H1 (cell line): ENCODE measurements around the gene DLG1. TPM values are rescaled to one million over a fixed set of nuclear protein-coding genes. Genes with fewer than 3 reads are reported as not detected.

ENCODE experiments used
- ATF2 ChIP-seq: IDR thresholded peaks from 2 replicates; pipeline ENCODE4 v1.6.1; 2012; ENCODE audit warnings: low read length, inconsistent platforms
- BACH1 ChIP-seq: IDR thresholded peaks from 2 replicates; pipeline ENCODE4 v1.6.1; 2012; ENCODE audit warnings: low read length, improper control_type of control experiment
- CTCF ChIP-seq, 3 experiments: IDR thresholded peaks; 1 replicate in 2 of 3; 2 replicates in 1 of 3; pipeline versions ENCODE4 v1.5.1 to v1.6.1; 2011; ENCODE audit warnings: low read length in 3 of 3, mild to moderate bottlenecking in 3 of 3, inconsistent platforms in 2 of 3, low read depth in 1 of 3, moderate library complexity in 1 of 3; ENCODE audit not compliant: insufficient read depth in 1 of 3; ENCODE audit errors: control extremely low read depth in 1 of 3
- FOSL1 ChIP-seq: IDR thresholded peaks from 2 replicates; pipeline ENCODE4 v1.6.1; 2011; ENCODE audit warnings: mild to moderate bottlenecking, low read depth, low read length, moderate library complexity; ENCODE audit not compliant: insufficient read depth
- HDAC2 ChIP-seq, 2 experiments: fragments of 300-600 bp in 1 of 2; sonication (generic) in 1 of 2; IDR thresholded peaks; 2 replicates each; pipeline ENCODE4 v1.6.1; 2011 to 2012; ENCODE audit warnings: low read depth in 2 of 2, low read length in 2 of 2, mild to moderate bottlenecking in 2 of 2, moderate library complexity in 2 of 2, borderline replicate concordance in 1 of 2, inconsistent platforms in 1 of 2
- NANOG ChIP-seq: IDR thresholded peaks from 2 replicates; pipeline ENCODE4 v1.6.1; 2011; ENCODE audit warnings: low read length, low read depth, mild to moderate bottlenecking, inconsistent platforms; ENCODE audit not compliant: insufficient read depth, poor library complexity, severe bottlenecking
- NRF1 ChIP-seq: IDR thresholded peaks from 2 replicates; pipeline ENCODE4 v1.6.1; 2011; ENCODE audit warnings: mild to moderate bottlenecking, low read depth, low read length, improper control_type of control experiment
- PHF8 ChIP-seq: fragments of 200-600 bp; sonication (generic); conservative IDR thresholded peaks from 2 replicates; pipeline ENCODE4 v1.7.1; 2012; ENCODE audit warnings: low read depth, mild to moderate bottlenecking, inconsistent platforms, low read length, moderate library complexity
- POLR2AphosphoS5 ChIP-seq: IDR thresholded peaks from 2 replicates; pipeline ENCODE4 v1.6.1; 2011; ENCODE audit warnings: low read depth, low read length
- SIX5 ChIP-seq: IDR thresholded peaks from 2 replicates; pipeline ENCODE4 v1.6.1; 2011; ENCODE audit warnings: mild to moderate bottlenecking, low read depth, low read length
- SP2 ChIP-seq: IDR thresholded peaks from 2 replicates; pipeline ENCODE4 v1.6.1; 2012; ENCODE audit warnings: mild to moderate bottlenecking, low read length, inconsistent platforms
- SRF ChIP-seq: IDR thresholded peaks from 2 replicates; pipeline ENCODE4 v1.6.1; 2011; ENCODE audit warnings: mild to moderate bottlenecking, low read depth, low read length, moderate library complexity
- SUZ12 ChIP-seq: fragments of 200-600 bp; sonication (generic); IDR thresholded peaks from 2 replicates; pipeline ENCODE4 v1.6.1; 2012; ENCODE audit warnings: mild to moderate bottlenecking, inconsistent platforms, low read length, moderate library complexity, mixed read lengths
- TAF1 ChIP-seq: IDR thresholded peaks from 2 replicates; pipeline ENCODE4 v1.6.1; 2011; ENCODE audit warnings: mild to moderate bottlenecking, low read depth, low read length
- TAF7 ChIP-seq: optimal IDR thresholded peaks from 2 replicates; pipeline ENCODE3; 2011; ENCODE audit warnings: low read depth, mild to moderate bottlenecking, inconsistent platforms, low read length, moderate library complexity, borderline replicate concordance
- TCF12 ChIP-seq: IDR thresholded peaks from 2 replicates; pipeline ENCODE4 v1.6.1; 2011; ENCODE audit warnings: low read depth, mild to moderate bottlenecking, low read length
- ZNF274 ChIP-seq: IDR thresholded peaks from 2 replicates; pipeline ENCODE4 v1.7.0; 2012; ENCODE audit warnings: low read length, borderline replicate concordance; ENCODE audit errors: extremely low read depth
- polyA plus RNA-seq, 7 experiments: library from polyadenylated mRNA; depleted of rRNA in 3 of 7; stranded (reverse) in 5 of 7; unstranded in 2 of 7; fragments of >200 nt in 5 of 7; fragments of 200-250 nt in 2 of 7; gene quantifications; 1 replicate in 5 of 7; 2 replicates in 1 of 7; 4 replicates in 1 of 7; pipeline versions ENCODE4 v1.2.1 to v1.2.3, GENCODE V29; 2011 to 2013; ENCODE audit warnings: missing spikeins in 2 of 7, mixed read lengths in 2 of 7
- total RNA-seq: library from RNA; stranded (reverse); fragmentation: NEBNext Ultra II Directional; extraction: Animal tissue kit (Norgen Biotek cat#: 25700); gene quantifications from 2 replicates; pipeline ENCODE4 v1.2.1, GENCODE V29; 2021

DLG1 gene
- total and polyA plus RNA-seq, 2 of the 8 experiments (the other 6 are each of a cell fraction or from before 2014, with no cell fraction given), result 13.4 to 78.8 TPM

DNA sequence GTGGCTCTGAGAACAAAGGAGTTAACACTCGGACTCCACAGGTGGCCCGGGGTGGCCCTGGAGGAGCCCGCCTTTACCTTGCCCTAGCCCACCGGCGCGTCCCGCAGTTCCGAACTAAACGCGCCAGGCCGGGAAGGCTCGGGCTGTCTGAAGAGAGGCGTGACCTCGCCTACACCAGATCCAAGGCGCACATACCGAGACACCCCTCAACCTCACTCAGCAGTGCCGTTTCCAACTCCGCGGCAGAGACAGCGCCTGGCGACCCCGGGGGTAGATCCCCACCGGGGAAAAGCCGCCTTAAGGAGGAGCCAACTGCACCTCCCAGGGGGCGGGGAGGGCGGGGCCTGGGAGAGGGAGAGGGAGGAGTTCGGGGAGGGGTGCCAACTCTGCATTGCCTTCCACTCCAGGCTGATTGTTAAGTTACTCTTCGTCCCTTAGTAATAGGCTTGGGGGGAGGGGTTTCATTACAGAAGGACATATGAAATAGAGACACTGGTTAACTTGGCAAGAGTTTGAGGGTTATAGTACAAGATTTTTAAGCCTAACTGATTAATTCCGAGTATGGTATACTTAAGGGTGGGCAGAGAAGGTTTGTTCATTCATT is at the start of gene DLG1 (continued):
- TF ChIP-seq SIX5 (no peak), SP2 (no peak), BACH1 (no peak), ATF2 (no peak), POLR2AphosphoS5 (peak; percentile 75; the same call in 1 of the 2 replicates), SRF (no peak), TAF7 (peak; percentile 43), CTCF (IDR thresholded peaks at IDR 0.05; ENCODE audit: control extremely low read depth in 1 of 3, insufficient read depth in 1 of 3, low read depth in 1 of 3, low read length in 3 of 3) (no peak), PHF8 (peak; percentile 80), SUZ12 (no peak), NRF1 (no peak), ZNF274 (no peak), NANOG (no peak), TAF1 (peak; percentile 53), HDAC2 (IDR thresholded peaks at IDR 0.05; ENCODE audit: borderline replicate concordance in 1 of 2, low read depth in 2 of 2, low read length in 2 of 2) (0 out of 4 replicates have a peak, but pooled peaks of 1 of the 2 experiments have one; percentile 2), TCF12 (no peak), FOSL1 (no peak)
